Caco-2 (cell line): ENCODE data around the gene XPC. TPM values are rescaled to one million over a fixed set of nuclear protein-coding genes. Genes with fewer than 3 reads are reported as not detected.

Experiments
- BruUV-seq: library from RNA; stranded (reverse); fragments of 400-500 nt; replicated peaks from 2 replicates; lab custom pipeline; 2021; lab: Mats Ljungman, UMichigan
- CTCF ChIA-PET: fragments of 300-600 bp; sonication (Branson Sonifier 250); formaldehyde crosslinking; loops from one replicate; lab custom pipeline; 2022; ENCODE audit warnings: antibody characterized with exemption; lab: Charles Lee
- POLR2A ChIA-PET: fragments of 300-600 bp; sonication (Branson Sonifier 250); formaldehyde crosslinking; loops from one replicate; lab custom pipeline; 2022; ENCODE audit warnings: antibody characterized with exemption; lab: Charles Lee
- DNase-seq, 2 experiments: peaks; one replicate each; pipeline versions ENCODE4 v3.0.0 to v3.0.0-alpha.2; 2020 to 2022
- H3K27me3 ChIP-seq: replicated peaks from 2 replicates; pipeline ENCODE4 v1.6.0; 2011; ENCODE audit warnings: low read length; ENCODE audit not compliant: control insufficient read depth, insufficient read depth
- H3K36me3 ChIP-seq: 2 replicates; pipeline ENCODE4 v1.5.1; 2011; ENCODE audit warnings: low read length; ENCODE audit not compliant: control insufficient read depth, insufficient read depth
- H3K4me1 ChIP-seq: fragments of 250-450 bp; sonication (Bioruptor Pico); 2 replicates; pipeline ENCODE4 v1.5.1; 2020; ENCODE audit warnings: mild to moderate bottlenecking
- H3K4me3 ChIP-seq: 2 replicates; pipeline ENCODE4 v1.5.1; 2011; ENCODE audit warnings: low read depth, mild to moderate bottlenecking, control low read depth, low read length
- H3K9me3 ChIP-seq: fragments of 250-450 bp; sonication (Bioruptor Pico); 2 replicates; pipeline ENCODE4 v1.5.1; 2020; ENCODE audit warnings: mild to moderate bottlenecking, moderate library complexity
- H3K27ac Mint-ChIP-seq: one replicate; pipeline ENCODE4 v1.8.0; 2022; ENCODE audit warnings: mixed read lengths; ENCODE audit not compliant: unreplicated experiment
- H3K27me3 Mint-ChIP-seq: one replicate; pipeline ENCODE4 v1.8.0; 2022; ENCODE audit warnings: mixed read lengths; ENCODE audit not compliant: insufficient read depth, unreplicated experiment
- H3K36me3 Mint-ChIP-seq: one replicate; pipeline ENCODE4 v1.8.0; 2022; ENCODE audit warnings: mild to moderate bottlenecking, mixed read lengths; ENCODE audit not compliant: insufficient read depth, unreplicated experiment
- H3K4me1 Mint-ChIP-seq: one replicate; pipeline ENCODE4 v1.8.0; 2022; ENCODE audit warnings: low read depth, mixed read lengths; ENCODE audit not compliant: unreplicated experiment
- H3K4me3 Mint-ChIP-seq: one replicate; pipeline ENCODE4 v1.8.0; 2022; ENCODE audit warnings: mild to moderate bottlenecking, moderate library complexity, mixed read lengths; ENCODE audit not compliant: unreplicated experiment
- H3K9me3 Mint-ChIP-seq: one replicate; pipeline ENCODE4 v1.8.0; 2022; ENCODE audit warnings: mixed read lengths; ENCODE audit not compliant: unreplicated experiment
- intact Hi-C: fragments of 100-400 bp; cut with micrococcal nuclease; formaldehyde crosslinking; loops from one replicate; pipeline ENCODE4 v1.10.0; 2022; ENCODE audit not compliant: unreplicated experiment
- total RNA-seq: library from RNA; stranded (reverse); gene quantifications from 2 replicates; pipeline ENCODE4 v1.2.3, GENCODE V29; 2022
- TF ChIP-seq, protein P1 (sequence below), 2 experiments: fragments of 200-600 bp in 1 of 2; IDR thresholded peaks; 1 replicate in 1 of 2; 2 replicates in 1 of 2; pipeline versions ENCODE4 v1.5.1 to v1.8.0; 2011 to 2022; ENCODE audit warnings: antibody characterized with exemption in 1 of 2, control low read depth in 1 of 2, inconsistent platforms in 1 of 2, low read depth in 1 of 2, low read length in 1 of 2, mild to moderate bottlenecking in 1 of 2, moderate library complexity in 1 of 2; ENCODE audit not compliant: insufficient read depth in 1 of 2, severe bottlenecking in 1 of 2, unreplicated experiment in 1 of 2

Gene XPC
- total RNA-seq, 1 experiment from 2014 or later, result 31.0 TPM

DNA sequence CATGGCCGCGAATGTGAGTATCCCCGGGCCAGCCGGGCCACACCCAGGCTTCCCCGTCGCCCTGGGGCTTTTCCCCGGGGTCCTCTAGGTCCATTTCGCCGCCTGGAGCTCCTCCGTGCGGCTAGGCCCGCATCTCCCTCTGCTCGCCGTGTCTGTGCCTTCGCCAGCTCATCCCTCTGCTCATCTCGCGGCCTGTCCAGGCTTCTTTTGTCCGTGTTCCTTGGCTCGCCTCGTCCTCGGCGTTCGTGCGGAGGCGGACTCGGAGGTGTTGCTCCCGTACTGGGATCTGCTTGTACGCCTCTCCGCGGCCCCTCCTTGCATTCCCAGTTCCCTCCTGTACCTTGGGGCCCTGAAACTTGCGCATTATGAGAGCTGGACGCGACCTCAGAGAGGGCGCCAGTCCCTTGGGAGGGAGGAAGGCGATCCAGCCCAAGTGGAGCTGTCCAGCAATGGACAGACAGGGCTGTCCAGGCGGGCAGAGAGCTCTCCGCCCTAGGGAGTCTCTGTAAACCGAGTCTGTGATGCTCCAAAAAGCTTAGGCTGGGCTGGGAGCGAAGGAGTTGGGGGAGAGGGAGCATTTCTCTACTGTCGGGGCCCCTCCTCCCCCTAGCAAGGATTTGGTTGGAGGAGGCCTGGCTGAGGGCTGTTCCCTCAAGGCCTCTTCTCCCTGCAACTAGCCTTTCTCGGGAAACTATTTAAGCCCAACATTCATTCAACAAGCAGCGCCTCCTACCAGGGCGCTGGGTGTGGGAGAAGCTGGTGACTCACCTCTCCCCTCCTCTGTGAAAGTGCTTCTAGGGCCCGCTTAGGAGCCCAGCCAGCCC lies 53.0 kb downstream of the XPC start:
- Histone ChIP-seq H3K4me1 (peaks cover 12% of the 10 kb centered on the region; the same call in 1 of the 2 replicates), H3K27me3 (no peaks in the 10 kb centered on the region), H3K9me3 (no peaks in the 10 kb centered on the region), H3K36me3 (peaks cover 5% of the 10 kb centered on the region), H3K4me3 (peak overlapping the region; percentile 95)
- Mint-ChIP-seq H3K27ac (peak overlapping the region; percentile 94), H3K4me1 (peaks cover 12% of the 10 kb centered on the region), H3K4me3 (peak overlapping the region; percentile 91), H3K36me3 (peaks cover 31% of the 10 kb centered on the region), H3K27me3 (no peaks in the 10 kb centered on the region), H3K9me3 (no peaks in the 10 kb centered on the region)
- intact Hi-C loops, result loop anchor here (1.0 to 10.0 kb wide), 4 partner anchors 19 to 471 kb away; no protein-coding TSS in a partner anchor
- POLR2A ChIA-PET, result interaction anchor here (0.7 to 2.1 kb wide), 7 partner anchors 9 to 298 kb away, joined by 3 to 38 read pairs (median 4); partner anchors contain the start of genes LSM3 and XPC
- CTCF ChIA-PET, result interaction anchor here (0.6 to 2.7 kb wide), 11 partner anchors 10 to 493 kb away, joined by 3 to 56 read pairs (median 3); no protein-coding TSS in a partner anchor
- DNase-seq, result peak; percentile 63 to 70
- TF ChIP-seq, protein P1, sequence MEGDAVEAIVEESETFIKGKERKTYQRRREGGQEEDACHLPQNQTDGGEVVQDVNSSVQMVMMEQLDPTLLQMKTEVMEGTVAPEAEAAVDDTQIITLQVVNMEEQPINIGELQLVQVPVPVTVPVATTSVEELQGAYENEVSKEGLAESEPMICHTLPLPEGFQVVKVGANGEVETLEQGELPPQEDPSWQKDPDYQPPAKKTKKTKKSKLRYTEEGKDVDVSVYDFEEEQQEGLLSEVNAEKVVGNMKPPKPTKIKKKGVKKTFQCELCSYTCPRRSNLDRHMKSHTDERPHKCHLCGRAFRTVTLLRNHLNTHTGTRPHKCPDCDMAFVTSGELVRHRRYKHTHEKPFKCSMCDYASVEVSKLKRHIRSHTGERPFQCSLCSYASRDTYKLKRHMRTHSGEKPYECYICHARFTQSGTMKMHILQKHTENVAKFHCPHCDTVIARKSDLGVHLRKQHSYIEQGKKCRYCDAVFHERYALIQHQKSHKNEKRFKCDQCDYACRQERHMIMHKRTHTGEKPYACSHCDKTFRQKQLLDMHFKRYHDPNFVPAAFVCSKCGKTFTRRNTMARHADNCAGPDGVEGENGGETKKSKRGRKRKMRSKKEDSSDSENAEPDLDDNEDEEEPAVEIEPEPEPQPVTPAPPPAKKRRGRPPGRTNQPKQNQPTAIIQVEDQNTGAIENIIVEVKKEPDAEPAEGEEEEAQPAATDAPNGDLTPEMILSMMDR (IDR thresholded peaks at IDR 0.05; ENCODE audit: insufficient read depth in 1 of 2, low read depth in 1 of 2, low read length in 1 of 2, severe bottlenecking in 1 of 2, unreplicated experiment in 1 of 2), result peak in 1 of 2 experiments; percentile 1
- BruUV-seq, result TSS peak; percentile 25

DNA sequence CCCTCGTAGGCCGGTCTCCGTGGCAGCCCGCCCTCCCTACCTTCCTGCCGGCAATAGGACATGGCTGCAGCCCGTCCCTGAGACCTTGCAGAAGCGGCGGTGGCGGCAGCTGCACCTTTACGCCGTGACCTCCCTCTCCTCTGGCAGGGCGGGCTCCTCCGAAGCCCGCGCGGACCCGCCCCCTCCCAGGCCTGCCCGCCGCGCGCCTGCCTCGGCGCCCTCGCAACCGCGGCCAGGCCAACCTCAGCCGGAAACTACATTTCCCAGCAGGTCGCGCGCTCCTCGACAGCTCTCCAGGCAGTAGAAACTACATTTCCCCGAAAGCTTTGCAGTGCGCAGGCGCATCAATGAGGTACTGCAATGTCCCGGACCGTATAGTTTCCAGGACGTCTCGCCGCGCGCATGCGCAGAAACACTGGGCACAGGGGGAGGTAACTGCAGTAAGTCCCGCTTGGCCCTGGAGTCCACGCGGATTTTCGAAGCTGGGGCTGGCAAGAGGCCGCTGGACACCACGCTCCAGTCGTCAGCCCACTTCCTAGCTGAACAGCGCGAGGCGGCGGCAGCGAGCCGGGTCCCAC lies 53.7 kb downstream of the XPC start, which contains the start of the genes CHCHD4 and TMEM43:
TSS of gene CHCHD4 (minus strand) at position 256 of the 578 bp plus-strand sequence. CDS start at position 62, 194 bp downstream.
TSS of gene TMEM43 (plus strand) at position 438 of the 578 bp plus-strand sequence. CDS start 142 bp downstream, outside the sequence.
- no TSS peak for BruUV-seq
- H3K27me3 Mint-ChIP-seq, result no peaks in the 10 kb centered on the region

More for the DNA sequence above, 53.7 kb downstream of the XPC start, which contains the start of the genes CHCHD4 and TMEM43:
- Mint-ChIP-seq H3K9me3 (no peaks in the 10 kb centered on the region), H3K36me3 (peaks cover 32% of the 10 kb centered on the region), H3K4me3 (peak within 1 kb of the TSS; percentile 91), H3K4me1 (peaks cover 18% of the 10 kb centered on the region), H3K27ac (peak within 1 kb of the TSS; percentile 94)
- Histone ChIP-seq H3K36me3 (peaks cover 3% of the 10 kb centered on the region; the same call in 1 of the 2 replicates), H3K9me3 (no peaks in the 10 kb centered on the region), H3K27me3 (no peaks in the 10 kb centered on the region), H3K4me3 (peak within 1 kb of the TSS; percentile 95), H3K4me1 (peaks cover 12% of the 10 kb centered on the region; the same call in 1 of the 2 replicates)
- CTCF ChIA-PET, result interaction anchor here (0.6 to 2.7 kb wide), 8 partner anchors 10 to 477 kb away, joined by 3 to 56 read pairs (median 3); no protein-coding TSS in a partner anchor
- TF ChIP-seq, protein P1 (IDR thresholded peaks at IDR 0.05; ENCODE audit: insufficient read depth in 1 of 2, low read depth in 1 of 2, low read length in 1 of 2, severe bottlenecking in 1 of 2, unreplicated experiment in 1 of 2), result no peak
- intact Hi-C loops, result loop anchor here (1.0 to 10.0 kb wide), 5 partner anchors 20 to 470 kb away; partner anchors contain the start of genes LSM3 and XPC
- peak; percentile 97 to 99 for DNase-seq
- POLR2A ChIA-PET, result interaction anchor here (0.6 to 2.1 kb wide), 7 partner anchors 10 to 299 kb away, joined by 3 to 38 read pairs (median 4); partner anchors contain the start of genes LSM3 and XPC
